Neural cell (in vitro differentiated cells): ENCODE results near the gene PGA4.

Source experiments
- CTCF ChIP-seq: fragments of 450-650 bp; IDR thresholded peaks from 2 replicates; pipeline ENCODE4 v1.5.1; 2014; ENCODE audit warnings: antibody characterized with exemption, mild to moderate bottlenecking, moderate library complexity; ENCODE audit not compliant: poor library complexity, severe bottlenecking
- EP300 ChIP-seq: fragments of 450-650 bp; conservative IDR thresholded peaks from 2 replicates; pipeline ENCODE4 v1.6.1; 2014; ENCODE audit warnings: antibody characterized with exemption, mild to moderate bottlenecking, moderate library complexity; ENCODE audit not compliant: poor library complexity, severe bottlenecking
- EZH2 ChIP-seq: fragments of 200-600, 300-800 bp; shearing (Covaris generic), sonication (generic); IDR thresholded peaks from 2 replicates; pipeline ENCODE4 v1.6.1; 2014; ENCODE audit warnings: antibody characterized with exemption, low read length, borderline replicate concordance, mild to moderate bottlenecking; ENCODE audit not compliant: insufficient read depth, poor library complexity, severe bottlenecking
- MXI1 ChIP-seq: fragments of 450-650 bp; conservative IDR thresholded peaks from 2 replicates; pipeline ENCODE4 v1.6.1; 2014; ENCODE audit warnings: antibody characterized with exemption, mild to moderate bottlenecking; ENCODE audit not compliant: poor library complexity, severe bottlenecking
- POLR2AphosphoS5 ChIP-seq: IDR thresholded peaks from 2 replicates; pipeline ENCODE4 v1.6.1; 2012
- RAD21 ChIP-seq: fragments of 450-650 bp; conservative IDR thresholded peaks from 2 replicates; pipeline ENCODE4 v1.6.1; 2014; ENCODE audit warnings: antibody characterized with exemption, mild to moderate bottlenecking, moderate library complexity
- SMC3 ChIP-seq: fragments of 450-650 bp; conservative IDR thresholded peaks from 2 replicates; pipeline ENCODE4 v1.6.1; 2014; ENCODE audit warnings: antibody characterized with exemption, mild to moderate bottlenecking, moderate library complexity; ENCODE audit not compliant: poor library complexity

- TF ChIP-seq POLR2AphosphoS5 (no peak), CTCF (no peak), EP300 (no peak), MXI1 (no peak), RAD21 (no peak), EZH2 (no peak), SMC3 (no peak)
These were observed 42.2 kb downstream of the PGA4 start for GRCh38 chr11:61264371-61264770.
